Fibroblast of pulmonary artery (primary cell): ENCODE data around the gene ECD.

Experiments
- DNase-seq: peaks from one replicate; pipeline ENCODE4 v3.0.0-alpha.2; 2010; ENCODE audit warnings: low read depth
- H3K4me3 ChIP-seq: replicated peaks from 2 replicates; pipeline ENCODE4 v1.5.1; 2011; ENCODE audit warnings: low read depth, mild to moderate bottlenecking, control low read depth, low read length, moderate library complexity
- TF ChIP-seq, protein P1 (sequence below): IDR thresholded peaks from 2 replicates; pipeline ENCODE4 v1.5.1; 2011; ENCODE audit warnings: mild to moderate bottlenecking, control low read depth, low read length, inconsistent platforms; ENCODE audit errors: missing control alignments

ECD gene

GRCh38 chr10:73139251-73139650, 28.6 kb downstream of the ECD start:
- TF ChIP-seq, protein P1, sequence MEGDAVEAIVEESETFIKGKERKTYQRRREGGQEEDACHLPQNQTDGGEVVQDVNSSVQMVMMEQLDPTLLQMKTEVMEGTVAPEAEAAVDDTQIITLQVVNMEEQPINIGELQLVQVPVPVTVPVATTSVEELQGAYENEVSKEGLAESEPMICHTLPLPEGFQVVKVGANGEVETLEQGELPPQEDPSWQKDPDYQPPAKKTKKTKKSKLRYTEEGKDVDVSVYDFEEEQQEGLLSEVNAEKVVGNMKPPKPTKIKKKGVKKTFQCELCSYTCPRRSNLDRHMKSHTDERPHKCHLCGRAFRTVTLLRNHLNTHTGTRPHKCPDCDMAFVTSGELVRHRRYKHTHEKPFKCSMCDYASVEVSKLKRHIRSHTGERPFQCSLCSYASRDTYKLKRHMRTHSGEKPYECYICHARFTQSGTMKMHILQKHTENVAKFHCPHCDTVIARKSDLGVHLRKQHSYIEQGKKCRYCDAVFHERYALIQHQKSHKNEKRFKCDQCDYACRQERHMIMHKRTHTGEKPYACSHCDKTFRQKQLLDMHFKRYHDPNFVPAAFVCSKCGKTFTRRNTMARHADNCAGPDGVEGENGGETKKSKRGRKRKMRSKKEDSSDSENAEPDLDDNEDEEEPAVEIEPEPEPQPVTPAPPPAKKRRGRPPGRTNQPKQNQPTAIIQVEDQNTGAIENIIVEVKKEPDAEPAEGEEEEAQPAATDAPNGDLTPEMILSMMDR: no peak
- DNase-seq: no peak
- no peak overlapping the region for H3K4me3 ChIP-seq

DNA sequence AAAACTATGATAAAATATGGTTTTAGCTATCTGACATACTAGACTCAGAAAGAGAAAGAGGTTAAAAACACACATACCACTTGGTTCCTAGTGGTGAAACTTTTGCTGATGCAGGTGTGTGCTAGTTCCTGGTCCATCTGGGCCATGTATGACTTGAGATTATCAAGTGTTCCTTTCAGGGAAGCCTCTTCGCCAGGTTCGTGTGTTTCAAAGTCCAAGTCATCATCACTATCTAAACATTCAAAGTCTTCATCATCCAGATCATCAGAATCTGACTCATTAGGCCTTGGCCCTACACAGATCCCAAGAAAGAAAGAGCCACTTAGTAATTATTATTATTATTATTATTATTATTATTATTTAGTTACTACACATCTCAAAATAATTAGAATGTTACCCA, 31.2 kb downstream of the ECD start:
- H3K4me3 ChIP-seq: no peak overlapping the region
- no peak for DNase-seq
- TF ChIP-seq, protein P1: no peak

DNA sequence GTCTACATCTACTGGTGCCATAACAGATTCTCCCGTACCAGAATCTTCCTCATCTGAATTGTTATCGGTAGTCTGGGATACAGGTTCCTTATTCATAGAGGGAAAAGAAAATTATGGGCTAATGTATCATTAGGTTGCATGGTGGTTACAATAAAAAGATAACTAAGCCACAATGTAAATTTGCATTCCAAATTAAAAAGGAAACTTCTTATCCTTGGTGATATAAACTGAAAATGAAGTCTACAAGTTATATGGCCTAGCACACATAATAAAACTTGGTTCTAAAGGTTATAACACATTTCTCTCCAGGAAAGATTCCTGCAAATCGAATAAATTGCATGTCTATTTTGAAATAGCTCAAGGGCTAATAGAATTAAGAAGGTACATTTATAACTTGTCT, 33.1 kb downstream of the ECD start:
- TF ChIP-seq, protein P1: no peak
- no peak for DNase-seq
- no peak overlapping the region for H3K4me3 ChIP-seq

DNA sequence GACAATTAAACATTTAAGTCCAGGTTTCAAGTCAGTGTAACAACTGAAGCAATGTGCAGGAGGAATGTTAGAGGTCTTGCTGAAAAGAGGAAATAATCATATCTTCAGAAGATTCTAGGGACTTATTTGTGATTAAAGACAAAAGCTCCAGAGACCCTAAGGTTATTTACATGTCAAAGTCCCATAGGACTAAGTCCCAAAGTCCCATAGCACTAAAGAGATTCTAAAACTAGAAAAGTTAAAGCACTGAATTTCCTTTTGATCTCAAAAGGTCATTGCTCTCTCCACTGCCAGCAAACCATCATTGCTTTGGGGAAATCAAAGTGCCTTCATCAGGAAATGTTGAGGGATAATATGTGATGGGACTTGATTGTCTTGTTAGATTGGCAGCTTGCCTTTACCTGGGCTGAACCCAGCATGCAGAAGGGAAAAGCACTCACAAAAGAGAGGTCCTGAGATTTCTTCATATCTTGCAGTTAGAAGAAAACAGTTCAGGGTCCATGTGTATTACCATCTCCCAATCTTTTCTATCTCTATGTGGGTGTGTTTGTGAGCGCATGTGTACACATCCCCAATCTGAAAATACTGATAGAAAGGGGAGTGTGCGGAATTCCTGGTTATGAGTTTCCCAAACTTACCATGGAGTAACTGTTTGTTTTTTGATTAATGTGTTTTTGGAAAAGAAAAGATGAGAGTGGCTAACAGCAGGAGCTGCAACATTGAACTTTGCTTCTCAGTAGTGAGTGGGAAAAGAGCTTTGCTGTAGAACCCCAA, 35.7 kb downstream of the ECD start:
- no peak for DNase-seq
- H3K4me3 ChIP-seq: no peak overlapping the region
- TF ChIP-seq, protein P1: no peak

DNA sequence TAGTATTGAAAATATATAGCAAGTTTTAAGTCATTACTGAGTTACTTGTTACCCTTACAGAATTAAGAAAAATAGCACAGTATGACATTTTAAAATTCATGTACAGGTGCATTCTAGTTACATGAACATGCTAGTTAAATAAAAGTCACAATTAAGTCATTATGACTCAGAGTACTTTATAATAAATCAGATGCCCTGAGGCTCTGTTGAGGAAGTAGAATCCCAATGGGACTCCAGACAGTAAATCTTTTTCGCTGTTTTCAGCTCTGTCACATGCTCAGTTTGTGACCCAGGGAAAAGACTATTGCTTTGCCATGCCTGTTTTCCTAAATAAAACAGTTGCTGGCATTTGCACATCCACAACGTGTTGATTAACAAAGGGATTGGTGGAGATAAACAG, 36.5 kb downstream of the ECD start:
- TF ChIP-seq, protein P1: no peak
- no peak overlapping the region for H3K4me3 ChIP-seq
- no peak for DNase-seq

DNA sequence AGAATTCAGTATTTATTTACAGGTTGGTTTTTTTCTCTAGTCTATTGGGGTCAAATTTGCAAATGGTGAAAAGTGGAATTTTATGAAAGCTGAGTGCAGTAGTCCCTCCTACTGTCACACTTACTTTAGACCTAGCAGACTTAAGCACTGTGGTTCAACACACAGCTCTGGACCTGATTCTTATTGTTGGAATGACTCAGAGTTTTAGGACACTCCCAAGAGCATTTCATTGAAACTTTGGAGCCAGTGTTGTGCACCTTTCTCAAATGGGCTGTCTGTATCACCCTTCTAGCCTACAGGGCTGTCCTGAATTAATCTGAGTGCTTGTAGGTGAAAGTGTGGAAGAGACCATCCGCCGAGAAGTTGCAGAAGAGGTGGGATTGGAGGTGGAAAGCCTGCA, 41.5 kb downstream of the ECD start:
- TF ChIP-seq, protein P1: no peak
- no peak overlapping the region for H3K4me3 ChIP-seq
- DNase-seq: no peak

GRCh38 chr10:73119952-73120351, 47.9 kb downstream of the ECD start:
- H3K4me3 ChIP-seq: no peak overlapping the region
- TF ChIP-seq, protein P1: no peak

More at GRCh38 chr10:73119952-73120351, 47.9 kb downstream of the ECD start:
- no peak for DNase-seq
